ENCODE data around the gene FAM167B.
A peak's percentile ranks its signal among the peaks of the same experiment; 100 is the strongest.
"Not testable (repeated sequence)": the region's sequence is repeated elsewhere in the genome, so short reads cannot be mapped to it uniquely, and the experiment has no call there.

Gene FAM167B

DNA sequence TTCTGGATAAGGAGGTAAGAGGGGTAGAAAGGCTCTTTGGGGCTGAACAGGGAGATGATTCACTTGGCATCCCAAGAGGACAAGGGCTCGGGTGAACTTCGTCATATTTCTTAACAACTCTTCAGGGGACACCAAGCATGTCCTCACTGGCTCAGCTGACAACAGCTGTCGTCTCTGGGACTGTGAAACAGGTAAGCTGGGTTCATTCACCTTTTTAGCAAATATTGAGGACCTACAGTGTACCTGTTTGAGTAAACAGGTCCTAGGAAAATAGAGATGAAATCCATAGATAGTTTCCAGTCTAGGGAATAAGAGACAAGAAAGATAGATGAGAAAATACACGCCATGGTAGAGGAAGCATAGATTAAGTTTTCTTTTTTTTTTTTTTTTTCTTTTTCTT, 22.7 kb upstream of the FAM167B start:
- DNase-seq = no peak

DNA sequence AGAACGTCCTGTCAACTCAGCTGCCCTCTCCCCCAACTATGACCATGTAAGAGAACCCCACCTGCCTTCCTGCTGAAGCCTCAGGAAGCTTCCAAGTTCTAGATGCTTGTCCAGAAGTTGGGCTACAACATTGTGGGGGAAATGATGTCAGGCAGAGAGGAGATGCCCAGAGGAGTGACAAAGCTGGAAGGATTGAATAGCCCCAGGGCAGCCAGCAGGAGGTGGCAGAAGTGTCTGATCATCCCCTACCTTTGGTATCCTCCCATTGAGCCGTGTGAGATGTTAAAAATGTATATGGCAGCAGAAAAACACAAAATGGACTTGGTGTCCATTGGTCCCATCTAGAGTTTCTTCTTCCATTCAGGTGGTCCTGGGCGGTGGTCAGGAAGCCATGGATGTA, 18.3 kb upstream of the FAM167B start:
- DNase-seq = no peak

DNA sequence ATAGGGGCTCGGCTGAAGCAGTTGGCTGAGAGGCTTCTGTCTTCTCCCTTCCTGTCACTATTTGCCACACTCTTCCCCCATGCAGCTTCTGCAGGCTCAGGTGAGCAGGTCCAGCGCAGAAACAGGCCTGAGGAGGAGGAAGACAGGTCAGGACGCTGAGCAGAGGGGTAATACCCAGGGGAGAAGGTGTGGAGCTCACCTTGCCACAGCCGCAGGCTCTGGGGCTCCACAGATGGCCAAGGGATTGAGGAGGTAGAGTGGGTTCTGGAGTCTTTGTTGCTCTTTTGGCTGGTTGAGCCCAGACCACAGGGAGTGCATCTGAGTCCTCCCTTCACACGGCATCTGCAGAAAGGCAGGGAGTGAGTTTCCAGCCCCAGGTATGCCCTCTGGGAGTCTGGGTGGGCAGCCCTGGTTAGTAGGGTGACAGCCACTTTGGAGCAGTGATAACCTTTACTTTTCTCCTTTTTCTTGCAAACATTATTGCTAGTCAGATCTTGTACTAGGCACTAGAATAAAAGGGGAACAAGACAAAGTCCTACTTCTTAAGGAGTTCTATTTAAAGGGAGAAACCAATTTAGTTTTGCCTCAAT, 15.1 kb upstream of the FAM167B start:
- no peak for DNase-seq

DNA sequence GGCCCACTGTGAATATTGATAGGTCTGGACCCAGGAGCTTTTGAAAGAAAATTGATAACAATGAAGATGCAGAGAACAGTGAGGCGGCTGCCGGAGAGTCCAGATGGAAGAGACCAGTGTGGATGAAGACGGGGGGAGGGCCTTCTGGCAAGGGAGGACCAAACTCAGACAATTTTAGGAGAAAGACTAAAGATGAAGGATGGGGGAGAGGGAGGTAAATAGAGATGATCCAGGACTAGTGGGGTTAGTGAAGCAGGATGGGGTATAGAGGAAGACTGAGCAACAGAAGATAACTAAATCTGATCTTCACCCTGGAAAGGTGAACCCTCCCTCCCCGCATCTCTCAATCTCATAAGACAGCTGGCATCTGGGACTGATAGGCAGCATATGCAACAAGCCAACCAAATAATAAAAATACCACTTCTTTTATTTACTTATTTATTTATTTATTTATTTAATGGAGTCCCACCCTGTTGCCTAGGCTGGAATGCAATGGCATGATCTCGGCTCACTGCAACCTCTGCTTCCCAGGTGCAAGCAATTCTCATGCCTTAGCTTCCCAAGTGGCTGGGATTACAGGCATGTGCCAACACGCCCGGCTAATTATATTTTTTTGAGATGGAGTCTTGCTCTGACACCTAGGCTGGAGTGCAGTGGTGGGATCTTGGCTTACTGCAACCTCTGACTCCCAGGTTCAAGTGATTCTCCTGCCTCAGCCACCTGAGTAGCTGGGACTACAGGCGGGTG, 14.3 kb upstream of the FAM167B start:
- DNase-seq = peak; percentile 43

DNA sequence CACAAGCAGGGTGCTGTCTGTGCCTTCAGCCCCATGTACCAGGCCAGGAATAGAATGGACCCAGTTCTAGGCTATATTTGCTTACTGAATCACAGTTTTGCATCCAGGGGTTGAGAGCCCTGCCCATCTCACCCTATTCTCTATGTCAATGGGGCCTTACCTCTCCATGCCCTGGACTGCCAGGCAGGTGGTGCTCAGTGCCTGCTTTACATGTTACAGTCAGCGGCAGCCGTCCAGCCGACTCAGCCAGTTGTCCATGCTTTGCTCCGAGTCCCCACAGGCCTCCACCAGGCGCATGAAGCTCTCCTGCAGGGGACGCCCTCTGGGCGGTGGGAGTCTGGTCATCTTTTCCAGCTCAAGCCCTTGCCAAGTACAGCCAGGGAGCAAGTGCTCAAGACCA, 12.2 kb upstream of the FAM167B start:
- DNase-seq = no peak

DNA sequence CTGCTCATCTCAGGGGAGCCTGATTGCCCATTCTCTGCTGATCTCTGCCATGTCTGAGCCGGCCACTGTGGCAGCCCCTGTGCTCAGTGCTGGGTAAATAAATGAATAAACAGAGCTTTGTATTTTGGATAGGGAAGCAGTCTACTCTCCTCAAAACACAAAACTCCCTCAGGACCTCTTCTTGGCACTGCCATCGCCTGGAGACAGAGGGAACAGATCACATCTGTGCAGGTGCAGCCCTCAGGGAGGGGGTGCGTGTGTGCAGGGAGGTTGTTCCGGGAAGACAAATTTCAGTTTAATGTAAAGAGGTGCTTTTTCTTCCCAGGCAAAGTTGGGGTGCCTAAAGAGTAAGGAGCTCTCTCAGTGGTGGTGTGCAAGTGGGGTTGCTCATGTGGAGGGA, 7.7 kb upstream of the FAM167B start:
- DNase-seq = peak; percentile 66

DNA sequence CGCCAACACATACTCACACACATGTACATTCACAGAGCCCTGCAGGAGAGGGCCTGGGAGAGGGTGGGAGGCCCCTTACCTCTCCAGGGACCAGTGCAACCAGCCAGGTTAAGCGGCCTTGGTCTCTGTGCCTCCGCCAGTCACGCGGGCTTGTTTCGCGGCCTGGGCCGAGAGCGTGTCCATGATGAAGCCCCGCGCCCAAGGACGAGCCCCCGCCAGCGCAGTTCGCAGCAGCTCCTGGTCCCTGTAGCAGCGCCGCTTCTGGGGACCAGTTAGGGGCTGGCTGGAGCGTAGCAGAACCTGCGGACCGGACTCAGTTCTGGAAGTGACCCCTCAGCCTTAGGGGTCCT, 7.3 kb upstream of the FAM167B start:
- DNase-seq = peak; percentile 65

DNA sequence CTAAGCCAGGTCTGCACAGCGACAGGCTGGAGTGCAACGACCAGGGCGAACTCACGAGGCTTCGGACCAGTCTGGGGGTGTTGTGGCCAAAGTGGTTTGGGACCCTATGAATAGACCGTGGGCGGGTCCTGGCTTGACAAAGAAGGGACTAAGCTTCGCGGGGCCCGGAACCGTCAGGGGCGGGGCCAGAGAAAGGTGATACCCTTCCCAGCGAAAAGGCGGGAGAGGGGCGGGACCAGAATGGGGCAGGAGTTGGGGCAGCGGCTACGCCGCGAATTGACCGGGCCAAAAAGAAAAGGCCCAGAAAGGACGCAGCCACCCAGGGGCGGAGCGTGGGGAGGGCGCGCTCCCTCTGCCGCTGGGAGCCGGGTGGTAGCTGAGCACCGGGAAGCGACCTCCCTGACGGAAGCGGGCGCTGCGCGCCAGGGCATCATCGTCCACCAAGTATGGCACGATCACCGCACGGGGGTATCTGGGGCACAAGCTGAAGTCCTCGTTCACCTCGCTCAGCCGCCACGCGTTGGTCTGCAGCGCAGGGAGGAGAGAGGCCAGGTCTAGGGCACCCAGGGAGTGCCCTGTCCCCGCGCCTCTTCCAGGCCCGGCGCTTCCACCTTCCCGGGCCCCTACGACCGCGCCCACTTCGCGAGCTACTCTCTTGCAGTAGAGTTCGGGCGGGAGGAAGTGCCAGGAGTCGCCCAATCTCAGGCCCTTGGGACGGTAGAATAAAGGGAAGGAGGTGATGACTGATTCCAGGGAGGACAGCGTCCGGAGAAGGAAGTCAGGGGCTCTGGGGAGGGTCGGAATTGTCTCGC, 6.7 kb upstream of the FAM167B start:
- DNase-seq = peak; percentile 95

DNA sequence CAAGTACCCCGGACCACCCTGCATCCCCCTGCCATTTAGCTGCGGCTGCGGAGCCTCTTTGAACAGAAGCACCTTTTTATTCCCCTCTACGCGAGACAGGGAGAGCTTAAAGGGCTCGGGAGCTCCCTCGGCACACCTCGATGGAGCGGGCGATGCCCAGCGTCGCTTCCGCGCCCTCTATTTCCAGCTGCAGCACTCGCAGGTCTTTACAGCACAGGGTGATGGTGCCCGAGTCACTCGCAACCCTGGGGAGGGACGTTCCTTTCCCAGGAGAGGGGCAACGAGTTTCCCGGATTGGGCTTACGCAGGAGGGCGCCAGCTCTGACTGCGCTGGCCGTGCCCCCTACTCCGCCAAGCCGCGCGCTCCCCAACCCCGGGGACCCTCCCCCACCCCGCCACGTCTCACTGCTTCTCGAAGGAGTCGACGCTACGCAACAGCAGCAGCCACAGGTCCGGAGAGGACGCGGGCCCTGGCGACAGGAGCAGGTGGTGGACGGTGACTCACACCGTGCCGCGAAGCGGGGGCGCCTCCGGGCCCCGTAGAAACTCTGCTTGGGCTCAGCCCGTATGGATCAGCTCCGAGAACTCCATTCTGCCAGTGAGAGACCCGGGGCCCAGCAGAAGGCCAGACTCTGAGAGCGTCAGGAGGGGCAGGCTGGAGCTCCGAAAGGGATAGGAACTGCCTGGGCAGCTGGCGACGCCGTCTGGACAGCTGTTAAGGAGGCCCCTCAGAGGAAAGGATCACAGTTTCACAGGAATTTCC, 5.8 kb upstream of the FAM167B start:
- peak; percentile 96 for DNase-seq

DNA sequence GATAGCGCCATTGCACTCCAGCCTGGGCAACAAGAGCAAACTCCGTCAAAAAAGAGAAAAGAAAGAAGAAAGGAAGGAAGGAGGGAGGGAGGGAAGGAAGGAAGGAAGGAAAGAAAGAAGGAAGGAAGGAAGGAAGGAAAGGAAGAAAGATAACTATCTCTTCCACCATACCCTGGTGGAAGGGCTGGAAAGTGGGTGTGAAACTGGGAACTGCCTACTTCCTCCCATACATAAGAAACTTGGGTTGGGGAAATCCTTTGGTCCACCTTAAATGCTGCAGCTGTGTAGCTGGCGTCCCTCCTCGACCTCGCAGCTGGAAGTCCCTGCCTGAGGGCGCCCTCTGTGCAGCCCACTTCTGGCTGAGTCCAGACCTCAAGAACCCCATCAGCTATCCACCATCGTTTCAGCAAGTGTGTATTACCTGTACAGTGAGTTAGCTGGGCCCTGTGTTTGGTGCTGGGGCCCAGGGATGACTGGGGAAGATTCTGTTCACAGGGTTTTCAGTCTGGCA, 4.6 kb upstream of the FAM167B start:
- no peak for DNase-seq

DNA sequence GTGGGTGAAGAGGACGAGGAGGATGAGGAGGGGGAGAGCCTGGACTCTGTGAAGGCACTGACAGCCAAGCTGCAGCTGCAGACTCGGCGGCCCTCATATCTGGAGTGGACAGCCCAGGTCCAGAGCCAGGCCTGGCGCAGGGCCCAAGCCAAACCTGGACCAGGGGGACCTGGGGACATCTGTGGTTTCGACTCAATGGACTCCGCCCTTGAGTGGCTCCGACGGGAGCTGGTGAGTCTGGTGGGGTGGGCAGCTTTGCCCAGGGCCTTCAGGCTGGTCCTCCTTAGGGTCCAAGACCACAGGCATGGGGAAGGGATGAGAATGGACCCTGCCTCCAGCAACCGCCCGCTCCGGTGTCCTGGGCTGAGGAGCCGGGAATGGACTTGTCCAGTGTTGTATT, 430 bp downstream of the FAM167B start:
- no peak for DNase-seq

DNA sequence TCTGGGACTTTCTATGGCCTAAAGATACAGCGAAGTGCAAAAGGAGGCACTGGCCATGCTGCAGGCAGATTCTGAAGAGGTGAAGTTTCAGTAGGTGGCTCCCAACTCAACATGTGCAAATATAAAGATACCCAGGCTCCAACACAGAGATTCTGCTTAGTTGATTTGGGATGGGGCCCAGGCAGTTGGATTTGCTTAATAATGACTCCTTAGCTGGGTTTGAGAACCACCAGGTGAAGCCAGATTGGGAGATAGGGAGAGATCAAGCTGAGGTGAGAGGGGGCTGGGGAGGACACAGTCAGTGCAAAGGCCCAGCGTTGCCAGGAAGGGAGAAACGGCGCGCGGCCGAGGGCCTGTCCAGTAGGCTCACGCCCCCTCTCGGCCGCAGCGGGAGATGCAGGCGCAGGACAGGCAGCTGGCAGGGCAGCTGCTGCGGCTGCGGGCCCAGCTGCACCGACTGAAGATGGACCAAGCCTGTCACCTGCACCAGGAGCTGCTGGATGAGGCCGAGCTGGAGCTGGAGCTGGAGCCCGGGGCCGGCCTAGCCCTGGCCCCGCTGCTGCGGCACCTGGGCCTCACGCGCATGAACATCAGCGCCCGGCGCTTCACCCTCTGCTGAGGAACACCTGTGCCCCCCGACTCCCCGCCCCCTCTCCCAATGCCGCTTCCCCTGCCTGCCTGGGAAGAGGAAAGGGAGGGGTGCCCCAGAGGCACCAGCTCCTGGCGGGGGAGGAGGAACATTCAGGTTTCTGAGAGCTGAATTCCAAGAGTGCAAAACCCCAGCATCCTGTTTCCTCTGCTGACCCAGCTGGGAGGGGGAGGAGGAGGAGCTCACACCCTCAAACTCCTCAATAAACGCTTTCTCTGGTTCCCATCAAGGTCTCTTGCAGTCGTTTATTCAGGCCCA, 1.2 kb downstream of the FAM167B start:
- peak; percentile 97 for DNase-seq

DNA sequence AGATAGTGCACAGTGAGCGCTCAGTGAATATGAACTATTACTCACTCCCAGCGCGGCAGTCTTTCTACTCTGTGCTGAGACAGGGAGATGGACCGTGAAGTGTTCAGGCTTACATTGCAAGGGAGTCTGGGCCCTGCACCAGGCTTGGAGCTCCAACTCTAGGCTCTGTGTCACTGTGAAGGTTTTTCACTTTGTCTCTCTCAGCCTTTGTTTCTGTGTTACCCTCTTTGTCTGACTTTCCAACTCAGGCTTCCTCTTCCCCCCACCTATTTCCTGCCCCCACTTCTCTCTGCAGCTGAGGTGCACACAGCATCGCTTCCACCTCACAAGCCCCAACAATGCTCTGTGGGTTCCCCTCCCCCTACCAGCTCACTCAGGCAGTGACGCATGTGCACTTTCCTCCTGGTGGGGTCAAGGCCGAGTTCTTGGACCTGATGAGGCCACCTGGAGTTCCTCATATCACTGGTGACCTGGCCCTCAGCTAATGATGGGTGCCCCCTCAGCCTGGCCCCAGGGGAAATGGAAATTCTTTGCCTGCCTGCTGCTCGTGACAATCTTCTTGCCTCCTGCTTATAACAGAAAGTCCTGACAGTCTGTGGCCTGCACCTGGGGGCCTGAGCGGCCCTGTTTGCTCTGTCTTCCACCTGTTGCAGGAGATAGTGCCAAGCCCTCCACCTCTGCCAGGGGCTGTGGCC, 3.0 kb downstream of the FAM167B start:
- DNase-seq = no peak

DNA sequence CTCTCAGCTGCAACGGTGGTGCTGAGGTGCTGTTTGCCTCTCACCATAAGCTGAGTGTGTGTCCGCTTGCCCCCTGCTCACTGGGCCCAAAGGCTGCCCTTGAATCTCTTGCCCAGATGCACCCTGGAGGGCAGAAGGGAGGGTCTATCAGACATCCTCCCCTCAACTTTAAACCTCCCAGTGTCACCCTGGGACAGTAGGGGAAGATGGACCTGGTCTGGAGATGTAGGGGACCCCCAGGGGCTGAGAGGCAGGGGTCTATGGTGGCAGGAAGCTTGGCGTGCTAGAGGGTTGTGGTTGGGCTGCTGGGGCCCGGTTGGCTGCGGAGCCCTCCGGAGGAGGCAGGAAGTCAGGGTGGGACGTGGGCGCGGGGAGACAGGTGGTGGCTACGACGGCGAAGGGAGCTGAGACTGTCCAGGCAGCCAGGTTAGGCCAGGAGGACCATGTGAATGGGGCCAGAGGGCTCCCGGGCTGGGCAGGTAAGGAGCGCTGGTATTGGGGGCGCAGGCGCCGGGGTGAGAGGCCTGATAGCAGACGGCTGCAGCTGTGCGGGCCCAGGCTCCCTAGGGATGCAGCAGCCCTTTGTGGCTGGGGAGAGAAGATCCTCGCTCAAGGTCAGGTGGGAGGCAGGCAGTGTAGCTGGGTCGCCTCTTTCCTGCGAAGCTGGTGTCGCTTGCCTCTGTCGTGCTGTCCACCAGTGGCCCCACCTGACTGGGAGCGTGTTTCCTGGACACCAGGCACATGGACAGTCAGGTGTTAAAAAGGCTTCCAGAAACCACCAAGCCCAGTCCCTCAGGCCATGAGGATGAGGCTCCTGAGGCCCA, 4.1 kb downstream of the FAM167B start, which contains the start of gene LCK:
Gene LCK, plus strand, starts transcription at position 373 of the 824 bp plus-strand sequence. CDS start 23,065 bp downstream, outside the sequence.
- no peak for DNase-seq

DNA sequence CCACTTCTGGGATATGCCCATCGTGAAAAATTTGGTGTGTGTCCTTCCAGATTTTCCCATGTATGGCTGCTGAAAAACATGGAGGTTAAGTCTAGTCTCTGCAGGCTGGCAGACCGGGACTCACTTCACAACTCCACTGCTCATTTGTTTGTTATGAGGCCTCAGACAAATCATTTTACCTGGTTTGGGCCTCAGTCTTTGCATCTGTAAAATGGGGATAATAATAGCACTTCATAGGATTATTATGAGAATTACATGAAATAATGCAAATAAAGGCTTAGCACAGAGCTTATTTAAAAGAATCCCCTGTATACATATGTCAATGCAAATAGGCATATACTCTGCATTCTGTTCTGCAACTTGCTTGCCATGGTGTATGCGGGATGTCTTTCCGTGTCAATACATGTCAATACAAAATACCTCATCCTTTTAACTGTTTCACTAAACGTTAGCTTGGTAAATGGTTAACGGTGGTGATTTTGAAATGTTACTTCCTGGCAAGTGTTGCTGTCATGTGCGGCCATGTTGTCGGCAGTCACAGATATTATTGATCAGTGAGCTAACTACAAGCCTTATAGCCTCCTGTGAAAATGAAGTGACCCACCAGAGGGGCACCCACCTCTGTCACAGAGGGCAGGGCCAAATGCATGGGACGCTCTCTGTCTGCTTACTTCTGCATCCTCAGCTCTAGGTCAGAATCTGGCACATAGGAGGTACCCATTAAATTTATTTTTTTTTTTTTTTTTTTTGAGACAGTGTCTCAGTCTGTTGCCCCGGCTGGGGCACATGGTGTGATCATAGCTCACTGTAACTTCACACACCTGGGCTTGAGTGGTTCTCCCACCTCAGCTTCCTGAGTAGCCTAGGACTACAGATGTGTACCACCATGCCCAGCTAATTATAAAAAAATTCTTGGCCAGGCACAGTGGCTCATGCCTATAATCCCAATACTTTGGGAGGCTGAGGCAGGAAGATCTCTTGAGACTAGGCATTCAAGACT, 8.3 kb downstream of the FAM167B start:
- no peak for DNase-seq

DNA sequence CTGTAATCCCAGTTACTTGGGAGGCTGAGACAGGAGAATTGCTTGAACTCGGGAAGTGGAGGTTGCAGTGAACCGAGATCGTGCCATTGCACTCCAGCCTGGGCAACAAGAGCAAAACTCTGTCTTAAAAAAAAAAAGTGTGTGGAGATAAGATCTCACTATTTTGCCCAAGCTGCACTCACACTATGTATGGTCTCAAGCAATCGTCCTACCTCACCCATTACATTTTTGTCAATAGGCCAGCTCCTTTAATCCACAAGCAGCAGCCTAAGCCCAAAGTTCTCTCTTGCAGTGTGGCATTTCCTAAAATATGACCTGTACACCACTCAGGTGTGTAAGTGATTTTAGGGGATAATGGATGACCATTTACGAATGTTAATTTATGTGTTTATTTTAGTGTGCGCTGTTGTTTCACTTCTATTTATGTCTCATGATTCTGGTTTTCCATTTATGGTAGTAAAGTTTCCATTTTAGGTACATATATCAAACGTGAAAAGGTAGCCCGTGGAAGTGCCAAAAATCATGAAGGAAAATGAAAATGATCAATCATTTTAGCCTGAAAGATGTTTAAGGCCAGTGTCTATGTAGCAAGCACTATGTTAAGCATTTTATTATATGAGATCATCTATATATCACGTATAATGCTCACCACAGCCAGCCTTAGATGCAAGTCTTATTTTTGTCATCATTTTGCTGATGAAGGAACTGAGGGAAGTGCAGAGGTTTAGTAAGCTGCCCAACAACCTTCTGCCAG, 9.6 kb downstream of the FAM167B start:
- DNase-seq = no peak

DNA sequence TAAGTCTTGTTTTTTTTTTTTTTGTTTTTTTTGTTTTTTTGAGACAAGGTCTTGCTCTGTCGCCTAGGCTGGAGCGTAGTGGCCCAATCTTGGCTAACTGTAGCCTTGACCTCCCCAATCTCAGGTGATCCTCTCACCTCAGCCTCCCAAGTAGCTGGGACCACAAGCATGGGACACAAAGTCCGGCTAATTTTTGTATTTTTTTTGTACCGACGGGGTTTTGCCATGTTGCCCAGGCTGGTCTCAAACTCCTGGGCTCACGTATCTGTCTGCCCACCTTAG, 10.1 kb downstream of the FAM167B start:
- no peak for DNase-seq

DNA sequence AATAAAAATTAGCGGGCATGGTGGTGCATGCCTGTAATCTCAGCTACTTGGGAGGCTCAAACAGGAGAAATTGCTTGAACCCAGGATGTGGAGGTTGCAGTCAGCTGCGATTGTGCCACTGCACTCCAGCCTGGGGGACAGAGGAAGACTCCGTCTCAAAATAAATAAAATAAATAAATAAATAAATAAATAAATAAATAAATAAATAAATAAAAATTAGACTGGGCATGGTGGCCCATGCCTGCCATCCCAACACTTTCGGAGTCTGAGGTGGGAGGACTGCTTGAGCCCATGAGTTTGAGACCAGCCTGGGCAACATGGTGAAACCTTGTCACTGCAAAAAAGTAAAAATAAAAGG, 16.2 kb downstream of the FAM167B start:
- not testable (repeated sequence) for DNase-seq

DNA sequence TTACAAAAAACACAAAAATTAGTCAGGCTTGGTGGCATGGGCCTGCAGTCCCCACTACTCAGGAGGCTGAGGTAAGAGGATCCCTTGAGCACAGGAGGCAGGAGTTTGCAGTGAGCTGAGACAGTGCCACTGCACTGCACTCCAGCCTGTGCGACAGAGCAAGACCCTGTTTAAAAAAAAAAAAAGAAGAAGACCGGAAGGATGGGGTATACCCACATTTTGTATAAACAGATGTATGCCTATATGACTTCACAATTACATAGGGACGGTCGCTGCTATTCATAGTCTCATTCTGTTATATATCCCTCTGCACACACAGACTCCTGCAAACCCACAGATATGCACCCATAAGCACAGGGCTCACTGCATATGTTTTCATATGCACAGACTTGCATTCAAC, 16.7 kb downstream of the FAM167B start:
- no peak for DNase-seq
